OCI-LY3 (cell line): ENCODE measurements around the gene PACSIN2.

ENCODE experiments used
- EZH2phosphoT487 ChIP-seq: fragments of 200-600 bp; shearing (Covaris generic); IDR thresholded peaks from 2 replicates; pipeline ENCODE4 v1.6.1; 2018; ENCODE audit warnings: antibody characterized with exemption, mixed run types, low read depth
- TF ChIP-seq, protein P1 (sequence below): fragments of 200-600, 300-600 bp; sonication (generic); IDR thresholded peaks from 2 replicates; pipeline ENCODE4 v1.5.1; 2014; ENCODE audit warnings: antibody characterized with exemption, low read length, low read depth

DNA sequence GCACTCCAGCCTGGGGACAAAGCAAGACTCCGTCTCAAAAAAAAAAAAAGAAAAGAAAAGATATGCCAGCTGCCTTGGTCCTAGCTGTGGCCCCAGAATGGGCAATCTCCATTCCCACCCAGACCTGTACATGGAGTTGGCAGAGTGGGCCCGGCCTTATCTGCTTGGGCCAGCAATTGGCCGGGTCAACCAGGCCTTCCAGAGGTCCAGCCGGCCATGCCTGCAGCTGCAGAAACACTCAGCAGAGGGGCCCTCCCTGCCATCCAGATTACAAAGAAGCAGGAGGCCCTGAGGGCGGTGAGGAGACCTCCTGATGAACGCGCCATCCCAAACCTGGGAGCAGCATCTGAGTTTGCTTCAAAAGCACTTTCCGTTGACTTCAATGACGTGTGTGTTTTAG is 131.0 kb downstream of the PACSIN2 start:
- TF ChIP-seq, protein P1, sequence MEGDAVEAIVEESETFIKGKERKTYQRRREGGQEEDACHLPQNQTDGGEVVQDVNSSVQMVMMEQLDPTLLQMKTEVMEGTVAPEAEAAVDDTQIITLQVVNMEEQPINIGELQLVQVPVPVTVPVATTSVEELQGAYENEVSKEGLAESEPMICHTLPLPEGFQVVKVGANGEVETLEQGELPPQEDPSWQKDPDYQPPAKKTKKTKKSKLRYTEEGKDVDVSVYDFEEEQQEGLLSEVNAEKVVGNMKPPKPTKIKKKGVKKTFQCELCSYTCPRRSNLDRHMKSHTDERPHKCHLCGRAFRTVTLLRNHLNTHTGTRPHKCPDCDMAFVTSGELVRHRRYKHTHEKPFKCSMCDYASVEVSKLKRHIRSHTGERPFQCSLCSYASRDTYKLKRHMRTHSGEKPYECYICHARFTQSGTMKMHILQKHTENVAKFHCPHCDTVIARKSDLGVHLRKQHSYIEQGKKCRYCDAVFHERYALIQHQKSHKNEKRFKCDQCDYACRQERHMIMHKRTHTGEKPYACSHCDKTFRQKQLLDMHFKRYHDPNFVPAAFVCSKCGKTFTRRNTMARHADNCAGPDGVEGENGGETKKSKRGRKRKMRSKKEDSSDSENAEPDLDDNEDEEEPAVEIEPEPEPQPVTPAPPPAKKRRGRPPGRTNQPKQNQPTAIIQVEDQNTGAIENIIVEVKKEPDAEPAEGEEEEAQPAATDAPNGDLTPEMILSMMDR: no peak
- no peak for TF ChIP-seq EZH2phosphoT487
